Activated effector memory CD4-positive, alpha-beta T cell treated with Interleukin-2 at 50 U/mL for 16 hours (primary cell): Measurements from ENCODE around the gene LINGO3.

ENCODE experiments used
- DNase-seq: peaks from one replicate; pipeline ENCODE4 v3.0.0-alpha.2; 2020

The LINGO3 gene

DNA sequence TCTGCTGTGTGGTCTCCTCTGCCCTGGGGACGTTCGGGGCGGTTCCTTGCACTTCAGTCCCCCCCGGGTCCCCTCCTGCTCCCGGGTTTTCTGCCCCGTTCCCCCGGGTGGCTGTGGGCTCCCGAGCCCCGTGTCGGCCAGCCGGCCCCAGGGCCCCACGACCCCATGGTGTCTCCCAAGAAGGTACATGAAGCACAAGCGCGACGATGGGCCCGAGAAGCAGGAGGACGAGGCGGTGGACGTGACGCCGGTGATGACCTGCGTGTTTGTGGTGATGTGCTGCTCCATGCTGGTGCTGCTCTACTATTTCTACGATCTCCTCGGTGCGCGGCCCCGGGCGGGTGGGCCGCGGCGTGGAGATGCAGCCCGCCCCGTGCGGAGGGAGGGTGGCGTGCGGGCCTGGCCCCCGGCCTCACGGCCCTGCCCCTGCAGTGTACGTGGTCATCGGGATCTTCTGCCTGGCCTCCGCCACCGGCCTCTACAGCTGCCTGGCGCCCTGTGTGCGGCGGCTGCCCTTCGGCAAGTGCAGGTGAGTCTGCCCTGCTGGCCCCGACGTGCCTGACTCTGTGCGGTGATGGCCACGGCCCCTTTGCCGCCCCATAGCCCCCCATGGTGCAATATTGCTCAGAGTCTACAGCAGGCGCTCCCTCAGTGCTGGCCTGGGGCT, 31.8 kb upstream of the LINGO3 start:
- no peak for DNase-seq

DNA sequence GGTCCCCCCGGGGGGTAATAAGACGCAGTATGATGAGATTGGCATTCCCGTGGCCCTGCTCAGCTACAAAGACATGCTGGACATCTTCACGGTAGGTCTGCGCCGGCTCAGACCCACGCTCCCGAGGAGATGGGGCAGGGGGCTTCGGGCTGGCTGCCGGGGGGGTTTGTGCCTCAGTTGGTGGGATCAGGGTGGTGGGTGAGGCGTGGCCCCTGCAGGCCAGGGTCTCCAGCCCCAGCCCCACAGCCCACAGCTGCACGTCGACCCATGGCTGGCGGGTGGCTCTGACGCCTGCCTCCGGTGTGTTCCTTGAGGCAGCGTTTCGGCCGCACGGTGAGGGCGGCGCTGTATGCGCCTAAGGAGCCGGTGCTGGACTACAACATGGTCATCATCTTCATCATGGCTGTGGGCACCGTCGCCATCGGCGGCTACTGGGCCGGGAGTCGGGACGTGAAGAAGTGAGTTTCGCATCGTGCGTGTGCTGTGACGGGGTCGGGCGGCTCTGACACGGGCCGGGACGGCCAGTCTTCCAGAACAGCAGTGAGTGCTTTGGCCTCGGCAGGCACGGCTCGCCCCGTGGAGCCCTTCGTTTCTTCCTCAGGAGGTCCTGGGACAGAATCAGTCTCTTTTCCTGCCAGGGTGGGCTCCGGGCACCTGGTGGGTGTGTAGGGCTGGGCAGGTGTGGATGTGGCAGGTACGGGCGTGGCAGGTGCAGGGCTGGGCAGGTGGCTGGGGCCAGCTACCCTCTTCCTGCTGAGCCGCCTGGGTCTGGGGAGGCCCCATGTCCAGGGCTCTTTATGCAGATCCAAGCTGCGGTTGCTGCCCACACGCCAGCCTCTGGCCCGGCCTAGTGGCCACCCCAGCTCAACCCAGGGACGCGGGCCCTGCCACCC, 31.0 kb upstream of the LINGO3 start:
- no peak for DNase-seq

DNA sequence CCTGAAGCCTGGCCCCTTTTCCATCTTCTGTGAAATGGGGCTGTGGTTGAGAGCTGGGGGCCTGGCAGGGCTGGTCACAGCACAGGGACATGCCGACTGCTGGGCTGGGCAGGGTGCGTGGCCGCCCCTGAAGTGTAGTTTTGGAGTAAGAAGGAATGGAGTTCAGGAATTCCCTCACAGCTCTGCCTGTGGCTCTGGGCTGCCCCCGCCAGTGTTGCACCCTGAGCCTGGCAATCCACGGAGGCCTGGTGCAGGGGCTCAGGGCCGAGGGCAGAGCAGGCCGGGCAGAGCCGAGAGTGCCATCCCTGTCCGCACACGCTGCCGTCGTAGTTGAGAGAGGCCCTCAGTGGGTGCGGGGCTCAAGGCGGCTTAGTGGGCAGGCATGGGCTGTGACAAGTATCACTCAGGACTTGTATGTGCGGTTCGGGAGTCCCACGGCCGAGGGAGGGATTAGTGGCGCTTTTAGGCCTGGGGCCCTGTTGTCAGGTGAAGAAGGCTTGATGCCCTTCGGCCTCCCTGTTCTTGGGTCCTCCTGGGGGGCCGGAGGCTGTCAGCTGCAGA, 30.2 kb upstream of the LINGO3 start:
- DNase-seq = no peak

DNA sequence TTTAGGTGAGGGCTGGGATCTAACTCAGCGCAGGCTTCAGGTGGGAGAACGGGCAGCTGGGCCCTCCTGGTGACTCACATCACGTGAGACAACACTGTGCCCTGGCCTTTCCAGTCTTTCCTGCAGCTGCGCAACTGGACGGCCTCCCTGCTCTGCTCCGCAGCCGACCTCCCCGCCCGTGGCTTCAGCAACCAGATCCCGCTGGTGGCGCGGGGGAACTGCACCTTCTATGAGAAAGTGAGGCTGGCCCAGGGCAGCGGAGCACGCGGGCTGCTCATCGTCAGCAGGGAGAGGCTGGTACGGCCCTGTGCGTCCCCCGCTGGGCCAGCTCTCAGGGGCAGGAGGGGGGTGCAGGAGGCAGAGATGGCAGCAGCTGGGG, 29.4 kb upstream of the LINGO3 start:
- DNase-seq = no peak

DNA sequence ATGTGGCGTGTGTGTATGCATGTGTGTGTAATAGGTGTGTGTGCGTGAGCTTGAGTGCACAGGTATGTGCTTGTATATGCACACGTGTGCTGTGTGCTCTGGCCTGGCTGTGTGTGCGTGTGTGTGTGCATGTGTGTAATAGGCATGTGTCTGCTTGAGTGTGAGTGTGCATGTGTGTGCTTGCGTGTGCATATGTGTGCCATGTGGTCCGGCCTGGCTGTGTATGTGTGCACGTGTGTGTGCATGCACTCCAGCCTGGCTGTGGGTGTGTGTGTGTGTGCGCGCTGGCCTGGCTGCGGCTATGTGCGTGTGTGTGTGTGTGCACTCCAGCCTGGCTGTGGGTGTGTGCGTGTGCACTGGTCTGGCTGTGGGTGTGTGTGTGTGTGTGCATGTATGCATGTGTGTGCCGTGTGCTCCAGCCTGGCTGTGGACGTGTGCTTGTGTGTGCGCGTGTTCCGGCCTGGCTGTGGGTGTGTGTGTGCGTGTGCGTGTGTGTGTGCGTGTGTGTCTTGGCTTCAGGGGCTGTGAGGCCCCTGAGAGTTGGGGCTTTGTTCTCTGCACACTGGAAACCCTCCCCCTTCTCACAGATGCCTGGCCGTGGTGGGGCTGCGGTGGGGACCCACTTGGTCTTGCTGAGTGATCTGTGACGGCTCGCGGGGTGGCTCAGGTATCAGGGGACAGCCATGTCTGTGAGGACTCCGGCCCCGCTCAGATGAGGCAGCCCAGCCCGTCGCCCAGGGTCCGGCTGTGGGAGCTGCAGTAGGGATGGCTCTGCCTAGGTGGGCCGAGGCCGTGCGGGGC, 28.8 kb upstream of the LINGO3 start:
- no peak for DNase-seq

DNA sequence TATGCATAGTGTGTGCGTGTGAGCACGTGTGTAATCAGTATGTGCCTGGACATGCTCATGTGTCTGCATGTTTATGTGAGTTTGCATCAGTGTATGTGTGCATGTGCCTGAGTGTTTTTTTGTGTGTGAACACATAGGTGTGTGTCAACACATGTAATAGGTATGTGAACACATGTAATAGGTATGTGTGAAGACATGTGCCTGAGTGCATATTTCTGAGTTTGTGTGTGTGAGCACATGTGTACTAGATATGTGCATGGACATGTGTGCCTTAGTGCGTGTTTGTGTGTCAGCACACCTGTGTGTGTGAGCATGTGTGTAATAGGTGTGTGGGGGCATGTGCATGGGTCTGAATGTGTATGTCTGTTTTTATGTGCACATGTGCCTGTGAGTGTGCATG, 27.9 kb upstream of the LINGO3 start:
- DNase-seq = no peak

DNA sequence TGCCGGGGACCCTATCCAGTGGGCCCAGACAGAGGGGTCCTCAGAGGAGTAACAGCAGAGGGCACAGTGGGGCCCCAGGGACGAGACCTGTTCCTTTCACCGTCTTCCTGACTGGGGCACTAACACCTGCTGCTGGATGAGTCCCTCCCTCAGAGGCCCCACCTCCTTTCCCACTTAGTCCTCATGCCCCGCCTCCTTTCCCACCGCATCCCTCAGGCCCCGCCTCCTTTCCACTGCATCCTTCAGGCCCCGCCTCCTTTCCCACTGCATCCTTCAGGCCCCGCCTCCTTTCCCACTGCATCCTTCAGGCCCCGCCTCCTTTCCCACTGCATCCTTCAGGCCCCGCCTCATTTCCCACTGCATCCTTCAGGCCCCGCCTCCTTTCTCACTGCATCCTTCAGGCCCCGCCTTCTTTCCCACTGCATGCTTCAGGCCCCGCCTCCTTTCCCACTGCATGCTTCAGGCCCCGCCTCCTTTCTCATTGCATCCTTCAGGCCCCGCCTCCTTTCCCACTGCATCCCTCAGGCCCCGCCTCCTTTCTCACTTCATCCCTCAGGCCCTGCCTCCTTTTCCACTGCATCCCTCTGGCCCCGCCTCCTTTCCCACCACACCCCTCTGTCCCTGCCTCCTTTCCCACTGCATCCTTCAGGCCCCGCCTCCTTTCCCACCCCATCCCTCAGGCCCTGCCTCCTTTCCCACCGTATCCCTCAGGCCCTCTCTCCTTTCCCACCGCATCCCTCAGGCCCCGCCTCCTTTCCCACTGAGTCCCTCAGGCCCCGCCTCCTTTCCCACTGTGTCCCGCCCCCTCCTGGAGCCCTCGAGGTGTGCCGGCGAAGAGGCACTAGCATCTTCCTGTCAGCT, 27.3 kb upstream of the LINGO3 start:
- no peak for DNase-seq

DNA sequence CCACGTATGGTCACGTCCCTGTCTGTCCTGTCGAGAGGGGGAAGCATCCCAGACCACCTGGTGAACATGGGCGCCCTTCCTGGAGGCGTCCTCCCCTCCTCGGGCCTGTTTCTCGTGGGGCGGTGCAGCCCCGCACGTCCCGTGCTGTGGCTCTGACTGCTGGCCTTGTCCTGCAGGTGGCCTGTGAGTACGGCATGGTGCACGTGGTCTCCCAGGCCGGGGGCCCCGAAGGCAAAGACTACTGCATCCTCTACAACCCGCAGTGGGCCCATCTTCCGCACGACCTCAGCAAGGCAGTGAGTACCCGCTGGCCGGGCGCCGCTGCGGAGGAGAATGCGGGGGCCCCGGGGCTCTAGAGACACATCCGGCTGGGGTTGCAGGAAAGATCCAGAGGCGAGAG, 26.5 kb upstream of the LINGO3 start:
- DNase-seq = no peak

DNA sequence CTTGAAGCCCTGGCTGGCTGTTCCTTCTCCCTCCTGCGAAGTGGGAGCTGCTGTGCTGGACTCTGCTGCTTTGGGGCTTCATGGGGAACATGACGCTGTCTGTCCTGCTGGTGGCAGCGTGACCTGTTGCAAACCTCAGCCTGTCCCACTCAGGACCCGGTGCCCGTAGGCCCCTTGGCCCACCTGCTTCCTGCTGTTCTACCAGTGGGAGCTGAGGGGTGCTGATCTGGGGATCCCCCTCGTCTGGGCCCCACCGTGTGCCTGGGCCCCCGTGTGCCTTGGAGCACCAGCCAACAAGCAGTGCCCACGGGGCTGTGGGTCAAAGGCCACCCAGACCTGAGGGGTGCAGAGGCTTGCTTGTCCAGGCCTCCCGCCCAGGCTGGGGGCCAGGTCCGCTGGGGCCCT, 25.9 kb upstream of the LINGO3 start:
- DNase-seq = no peak

DNA sequence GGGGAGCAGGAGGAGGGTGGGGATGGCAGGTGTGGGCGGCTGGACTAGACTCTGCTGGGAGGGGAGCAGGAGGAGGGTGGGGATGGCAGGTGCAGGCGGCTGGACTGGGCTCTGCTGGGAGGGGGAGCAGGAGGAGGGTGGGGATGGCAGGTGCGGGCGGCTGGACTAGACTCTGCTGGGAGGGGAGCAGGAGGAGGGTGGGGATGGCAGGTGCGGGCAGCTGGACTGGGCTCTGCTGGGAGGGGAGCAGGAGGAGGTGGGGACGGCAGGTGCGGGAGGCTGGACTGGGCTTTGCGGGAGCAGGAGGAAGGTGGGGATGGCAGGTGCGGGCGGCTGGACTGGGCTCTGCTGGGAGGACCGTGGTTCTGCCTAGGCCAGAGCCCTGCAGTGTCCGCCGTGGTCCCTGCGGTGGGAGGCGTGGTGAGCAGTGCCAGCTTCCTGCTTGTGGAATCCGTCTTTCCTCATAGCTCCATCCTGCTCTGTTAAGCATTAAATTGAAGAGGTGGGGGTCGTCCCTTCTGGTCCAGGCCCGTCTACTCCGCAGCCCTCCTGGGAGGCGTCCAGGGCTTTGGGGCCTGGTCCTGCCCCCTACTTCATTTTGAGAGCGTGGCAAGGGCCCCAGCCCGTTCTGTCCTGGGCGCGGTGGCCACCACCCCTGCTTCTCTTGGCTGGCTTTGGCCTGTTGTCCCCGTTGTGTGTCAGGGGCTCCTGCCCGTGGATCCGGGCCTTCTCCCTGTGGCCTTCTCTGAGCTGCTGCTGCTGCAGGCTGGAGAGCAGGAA, 25.3 kb upstream of the LINGO3 start:
- no peak for DNase-seq

DNA sequence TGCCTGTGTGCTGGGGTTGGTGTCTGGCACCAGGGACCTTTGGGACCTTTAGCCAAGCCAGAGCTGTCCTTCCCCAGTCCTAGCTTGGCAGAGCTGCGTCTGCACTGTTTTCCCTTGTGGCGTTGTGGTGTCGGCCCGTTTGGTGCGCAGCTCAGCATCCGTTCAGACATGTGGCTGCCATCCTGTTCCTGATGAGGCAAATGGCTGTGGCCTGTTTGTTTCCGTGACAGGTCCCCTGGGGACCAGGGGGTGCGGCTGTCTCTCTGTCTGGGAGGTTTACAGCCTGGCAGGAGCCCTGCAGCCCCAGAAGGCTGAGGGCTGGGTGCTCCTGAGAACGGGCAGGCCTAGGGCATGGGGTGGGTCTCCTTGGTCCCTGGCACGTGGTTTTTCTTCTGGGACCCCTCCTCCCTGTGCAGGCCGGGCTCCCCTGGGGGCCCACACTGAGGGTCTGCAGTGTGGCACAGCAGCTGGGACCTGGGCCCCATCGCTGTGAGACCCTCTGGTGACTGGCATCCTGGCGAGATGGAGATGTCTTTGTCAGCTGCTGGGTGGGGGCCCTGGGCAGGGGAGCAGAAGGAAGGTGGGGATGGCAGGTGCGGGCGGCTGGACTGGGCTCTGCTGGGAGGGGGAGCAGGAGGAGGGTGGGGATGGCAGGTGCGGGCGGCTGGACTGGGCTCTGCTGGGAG, 24.5 kb upstream of the LINGO3 start:
- peak; percentile 10 for DNase-seq

DNA sequence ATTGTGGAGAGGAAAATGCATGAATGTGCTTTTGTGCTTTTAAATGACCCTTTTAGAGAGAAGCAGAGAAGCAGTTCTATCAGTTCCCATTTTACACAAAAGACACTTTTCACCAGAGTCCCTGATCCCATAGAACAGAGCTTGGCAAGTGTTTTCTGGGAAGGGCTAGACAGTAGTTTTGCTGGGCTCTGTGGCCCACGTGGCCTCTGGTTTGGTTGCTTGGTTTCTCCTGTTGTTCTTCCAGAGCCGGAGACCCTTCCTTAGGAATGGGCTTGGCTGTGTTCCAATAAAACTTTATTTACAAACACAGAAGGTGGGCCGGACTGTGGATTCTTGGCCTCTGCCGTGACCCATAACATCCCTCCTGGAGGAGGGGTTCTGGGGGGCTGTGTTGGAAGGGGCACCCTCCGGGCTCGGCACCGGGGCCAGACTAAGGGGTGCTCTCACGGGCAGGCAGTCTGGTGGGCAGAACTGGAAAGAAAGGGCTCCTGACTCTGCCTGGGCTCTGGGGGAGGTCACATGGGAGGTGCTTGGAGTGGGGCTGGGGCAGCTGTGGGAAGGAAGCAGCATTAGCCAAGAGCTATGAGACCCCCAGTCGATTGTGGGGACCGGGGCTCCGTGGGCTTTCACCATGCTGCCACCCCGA, 23.8 kb upstream of the LINGO3 start:
- DNase-seq = no peak

DNA sequence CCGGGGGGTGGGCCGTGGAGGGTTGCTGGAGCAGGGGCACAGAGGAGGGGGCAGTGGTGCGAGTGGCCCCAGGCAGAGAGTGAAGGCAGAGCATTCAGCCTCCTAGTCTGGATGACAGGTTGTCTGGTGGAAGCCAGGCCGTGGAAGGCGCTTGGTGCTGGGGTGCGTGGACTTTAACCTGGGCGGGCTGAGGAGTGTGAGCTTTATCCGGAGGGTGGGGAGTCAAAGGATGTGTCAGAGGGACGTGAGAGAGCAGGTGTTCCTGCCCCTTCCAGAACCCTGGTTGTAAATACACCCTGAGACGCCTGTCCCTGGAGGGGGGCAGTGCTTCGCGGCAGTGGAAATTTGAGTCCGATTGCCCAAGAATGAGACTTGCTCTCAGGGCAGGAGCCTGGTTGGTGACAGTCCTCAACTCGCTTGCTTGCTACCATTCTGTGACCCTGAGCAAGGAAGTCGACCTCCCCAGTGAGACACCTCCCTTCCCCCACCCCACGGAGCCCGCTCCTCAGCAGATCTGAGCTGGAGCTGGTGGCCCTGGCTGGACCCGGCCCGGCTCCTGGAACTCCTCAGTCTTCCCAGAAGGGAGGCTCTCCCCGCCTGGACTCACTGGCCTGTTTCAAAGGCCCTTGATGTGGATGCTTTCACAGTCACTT, 22.8 kb upstream of the LINGO3 start:
- no peak for DNase-seq

DNA sequence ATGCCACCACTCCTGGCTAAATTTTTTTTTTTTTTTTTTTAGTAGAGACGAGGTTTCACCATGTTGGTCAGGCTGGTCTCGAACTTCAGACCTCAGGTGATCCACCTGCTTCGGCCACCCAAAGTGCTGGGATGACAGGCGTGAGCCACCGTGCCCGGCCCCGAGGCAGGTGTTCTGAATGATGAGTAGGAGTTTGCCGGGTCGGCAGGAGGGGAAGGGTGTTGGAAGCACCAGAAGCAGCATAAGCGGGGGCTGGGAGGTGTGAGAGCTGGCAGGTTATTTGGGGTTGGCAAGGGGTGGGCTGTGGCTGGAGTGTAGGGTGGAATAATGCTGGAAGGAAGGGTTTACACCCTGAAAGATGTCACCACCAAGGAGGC, 22.3 kb upstream of the LINGO3 start:
- DNase-seq = no peak

DNA sequence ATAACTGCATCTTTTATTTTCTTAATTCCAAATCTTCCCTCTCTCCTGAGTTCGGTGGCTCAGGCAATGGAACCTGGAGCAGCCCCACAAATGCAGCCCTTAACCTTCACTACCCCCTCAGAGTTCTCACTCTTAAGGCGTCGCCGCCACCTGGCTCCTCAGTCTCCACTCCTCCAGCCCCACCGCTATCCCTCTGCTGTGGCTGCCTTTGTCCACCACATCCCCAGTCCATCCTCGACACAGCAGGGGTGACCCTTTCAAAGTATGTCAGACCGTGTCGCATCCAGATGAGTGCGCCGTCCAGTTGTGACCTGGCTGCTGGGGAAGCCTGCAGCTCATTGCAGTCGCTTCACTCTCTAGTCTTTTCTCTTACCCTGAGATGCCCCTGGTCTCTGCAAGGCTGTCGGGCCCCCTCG, 21.6 kb upstream of the LINGO3 start:
- DNase-seq = no peak

DNA sequence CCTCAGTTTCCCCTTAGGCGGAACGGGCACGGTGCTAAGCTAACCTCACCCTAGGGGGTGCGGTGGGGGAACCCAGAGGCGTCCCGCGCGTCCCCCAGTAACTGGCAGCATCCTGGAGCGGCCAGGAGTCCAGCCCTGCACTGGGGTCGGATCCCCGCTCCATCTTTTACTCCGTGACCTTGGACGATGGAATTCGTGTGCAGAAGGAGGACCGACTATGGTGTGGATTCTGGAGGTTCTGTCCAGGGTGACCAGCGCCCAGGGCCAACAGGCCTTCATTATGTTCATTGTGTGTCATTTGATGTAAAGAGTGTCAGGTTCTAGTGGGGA, 21.2 kb upstream of the LINGO3 start:
- no peak for DNase-seq

DNA sequence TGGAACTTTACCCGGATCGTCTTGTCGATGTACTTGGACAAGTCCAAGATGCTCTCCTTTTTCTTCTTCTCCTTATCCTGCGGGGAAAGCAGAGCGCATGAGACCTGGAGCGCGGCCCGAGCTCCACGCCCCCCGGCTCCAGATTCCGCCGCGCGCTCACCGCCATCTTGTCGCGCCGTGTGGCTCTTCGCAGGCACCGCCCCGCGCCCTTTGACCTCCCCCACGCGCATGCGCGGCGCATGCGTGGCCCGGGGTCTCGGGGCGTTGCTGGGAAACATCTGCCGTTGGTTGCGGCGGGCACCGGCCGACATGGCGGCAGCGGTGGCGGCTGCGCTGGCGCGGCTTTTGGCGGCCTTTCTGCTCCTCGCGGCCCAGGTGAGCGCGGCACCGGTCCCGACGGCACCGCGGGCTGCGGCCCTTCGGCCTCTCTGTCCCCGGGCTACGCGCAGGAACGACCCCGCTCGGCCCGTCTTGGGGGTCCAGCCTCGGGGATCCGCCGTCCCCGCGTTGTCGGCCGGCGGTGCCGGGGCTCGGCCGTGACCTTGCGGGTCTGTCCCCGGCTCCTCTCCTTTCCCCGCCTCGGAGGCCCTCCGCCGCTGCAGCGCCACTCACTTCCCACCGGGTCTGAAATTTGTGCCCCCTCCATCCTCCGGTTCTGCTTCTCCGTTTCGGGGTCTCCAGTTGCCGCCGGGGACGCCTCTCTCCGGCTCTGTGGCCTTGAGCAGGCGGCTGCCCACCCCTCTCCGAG, 20.6 kb upstream of the LINGO3 start, which contains the start of the genes LSM7 and SPPL2B:
TSS of gene LSM7 (minus strand) at position 186 of the 748 bp plus-strand sequence. CDS start at position 166, 20 bp downstream.
TSS of gene SPPL2B (plus strand) at position 284 of the 748 bp plus-strand sequence. CDS start at position 310, 26 bp downstream.
- peak; percentile 92 for DNase-seq

DNA sequence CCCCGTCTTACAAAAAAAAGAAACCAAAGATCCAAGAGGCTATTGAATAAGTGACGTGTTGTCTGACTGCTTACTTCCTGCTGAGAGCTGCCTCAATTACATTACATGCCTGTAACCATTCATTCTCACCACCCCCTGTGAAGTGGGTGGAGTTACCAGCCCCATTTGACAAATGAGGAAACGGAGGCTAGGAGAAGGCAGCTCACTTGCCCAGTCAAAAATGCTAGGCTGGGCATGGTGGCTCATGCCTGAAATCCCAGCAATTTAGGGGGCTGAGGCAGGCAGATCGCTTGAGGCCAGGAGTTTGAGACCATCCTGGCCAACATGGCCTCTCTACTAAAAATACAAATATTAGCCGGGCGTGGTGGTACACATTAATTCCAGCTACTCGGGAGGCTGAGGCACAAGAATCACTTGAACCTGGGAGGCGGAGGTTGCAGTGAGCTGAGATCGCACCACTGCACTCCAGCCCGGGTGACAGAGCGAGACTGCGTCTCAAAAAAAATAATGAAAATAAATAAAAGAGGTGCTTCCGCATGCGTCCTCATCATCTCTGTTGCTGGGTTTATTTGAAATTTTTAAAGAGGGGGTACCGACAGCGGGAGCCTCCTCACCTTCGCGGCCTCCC, 19.9 kb upstream of the LINGO3 start:
- peak; percentile 33 for DNase-seq
